C4-2B (cell line): Measurements from ENCODE around the gene ITGA11.

Source experiments
- H3K27ac ChIP-seq: fragments of 450-650 bp; 2 replicates; pipeline ENCODE4 v1.5.1; 2017
- CTCF ChIP-seq: fragments of 450-650 bp; conservative IDR thresholded peaks from 2 replicates; pipeline ENCODE4 v1.5.1; 2017; ENCODE audit warnings: mild to moderate bottlenecking
- ZFX ChIP-seq: fragments of 450-650 bp; IDR thresholded peaks from 2 replicates; pipeline ENCODE4 v1.6.1; 2017

The ITGA11 gene

DNA sequence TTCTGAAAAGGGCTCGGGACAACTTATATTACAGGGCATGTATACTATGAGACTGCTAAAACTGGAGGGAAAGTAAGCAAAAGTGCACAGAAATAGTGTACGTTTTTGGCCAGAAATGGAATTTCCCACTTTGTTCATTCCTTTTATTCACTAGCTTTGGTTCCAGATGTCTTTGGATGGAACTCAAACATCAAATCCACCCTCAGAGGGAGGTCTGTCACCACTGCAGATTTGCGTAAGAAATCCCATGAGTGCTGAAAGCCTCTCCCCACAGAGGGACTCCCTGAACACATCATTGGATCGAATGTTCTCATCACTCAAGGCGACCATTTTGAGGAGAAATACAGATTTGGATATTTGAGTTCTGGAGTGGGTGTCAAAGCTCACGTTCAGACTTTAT lies 82.8 kb downstream of the ITGA11 start:
- TF ChIP-seq ZFX: no peak
- TF ChIP-seq CTCF: no peak
- no peak overlapping the region for H3K27ac ChIP-seq

- TF ChIP-seq CTCF (no peak), ZFX (no peak)
- no peak overlapping the region for H3K27ac ChIP-seq
These were observed 83.4 kb downstream of the ITGA11 start for GRCh38 chr15:68348606-68349005.

- no peak overlapping the region for H3K27ac ChIP-seq
- TF ChIP-seq CTCF (no peak), ZFX (no peak)
These were observed 83.9 kb downstream of the ITGA11 start for GRCh38 chr15:68348081-68348480.

DNA sequence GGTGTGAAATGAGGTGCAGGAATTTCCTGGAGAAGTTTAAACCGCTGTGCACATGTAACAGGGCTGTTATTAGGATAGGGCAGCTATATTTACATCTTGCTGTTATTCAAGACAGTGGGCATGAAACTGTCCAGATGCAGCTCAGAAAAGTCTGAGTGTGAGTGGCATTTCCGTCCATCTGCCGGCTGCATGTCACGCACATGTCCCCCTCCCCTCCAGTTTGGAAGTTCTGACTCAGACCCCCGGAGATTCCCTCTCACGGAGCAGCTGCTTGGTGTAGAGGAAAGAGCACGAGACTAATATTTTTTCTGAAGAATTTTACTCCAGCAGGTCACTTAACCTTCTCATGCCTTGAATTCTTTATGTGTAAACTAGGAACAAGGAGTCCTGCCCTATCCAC lies 84.6 kb downstream of the ITGA11 start:
- 0 out of 2 replicates have a peak overlapping the region, but pooled peaks have one; percentile 0 for H3K27ac ChIP-seq

GRCh38 chr15:68346979-68347378 lies 85.0 kb downstream of the ITGA11 start:
- H3K27ac ChIP-seq: 0 out of 2 replicates have a peak overlapping the region, but pooled peaks have one; percentile 0
- TF ChIP-seq ZFX (no peak), CTCF (no peak)

More for the DNA sequence above, 84.6 kb downstream of the ITGA11 start:
- TF ChIP-seq ZFX: no peak
- no peak for TF ChIP-seq CTCF

DNA sequence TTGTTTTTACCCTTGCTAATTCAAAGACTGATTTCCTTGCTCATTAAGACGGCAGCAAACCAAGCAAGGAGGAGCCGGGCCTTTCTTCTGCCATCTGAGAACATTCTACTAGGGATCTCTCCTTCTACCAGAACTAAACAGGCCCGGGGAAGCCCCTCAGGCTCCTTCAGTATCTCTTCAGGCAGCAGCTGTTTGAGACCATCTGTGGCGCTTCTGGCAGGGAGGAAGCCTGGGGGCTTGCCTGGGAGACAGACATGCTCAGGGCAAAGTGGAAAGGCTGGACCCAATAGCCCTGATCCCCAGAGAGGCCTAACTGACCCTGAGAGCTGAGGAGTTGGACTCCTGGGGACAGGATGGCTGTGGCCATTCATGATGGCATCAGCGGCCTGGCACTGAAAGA lies 86.5 kb downstream of the ITGA11 start:
- TF ChIP-seq ZFX (no peak), CTCF (no peak)
- H3K27ac ChIP-seq: no peak overlapping the region

GRCh38 chr15:68344600-68344999 lies 87.4 kb downstream of the ITGA11 start:
- H3K27ac ChIP-seq: no peak overlapping the region
- TF ChIP-seq ZFX (no peak), CTCF (no peak)
